HepG2 (cell line): ENCODE data around the gene CBFA2T2. TPM values are rescaled to one million over a fixed set of nuclear protein-coding genes. Genes with fewer than 3 reads are reported as not detected.

ENCODE experiments used
- ATF7 ChIP-seq, 2 experiments: fragments of 450-650 bp in 1 of 2; sonication (generic) in 1 of 2; formaldehyde crosslinking in 1 of 2; IDR thresholded peaks; 2 replicates each; pipeline versions ENCODE4 v1.4.0 to v1.6.1; 2016 to 2020; ENCODE audit warnings: antibody characterized with exemption in 1 of 2, mild to moderate bottlenecking in 1 of 2, missing genetic modification reagents in 1 of 2
- HNF4G ChIP-seq, 2 experiments: sonication (generic) in 1 of 2; formaldehyde crosslinking in 1 of 2; IDR thresholded peaks; 2 replicates each; pipeline versions ENCODE4 v1.4.0 to v1.6.1; 2011 to 2020; ENCODE audit warnings: borderline replicate concordance in 2 of 2, low read depth in 2 of 2, mild to moderate bottlenecking in 2 of 2, low read length in 1 of 2, missing genetic modification reagents in 1 of 2, moderate library complexity in 1 of 2
- POGZ ChIP-seq: sonication (generic); formaldehyde crosslinking; IDR thresholded peaks from 2 replicates; pipeline ENCODE4 v1.4.0; 2020; ENCODE audit warnings: mild to moderate bottlenecking, missing genetic modification reagents
- PTBP1 ChIP-seq: fragments of 200-400 bp; formaldehyde crosslinking; IDR thresholded peaks from 2 replicates; pipeline ENCODE4 v1.6.1; 2018; ENCODE audit warnings: low read length, low read depth; ENCODE audit not compliant: poor library complexity, severe bottlenecking
- SOX13 ChIP-seq, 3 experiments: fragments of 450-650 bp in 1 of 3; sonication (generic) in 1 of 3; formaldehyde crosslinking in 1 of 3; IDR thresholded peaks in 2 of 3; conservative IDR thresholded peaks in 1 of 3; 2 replicates each; pipeline versions ENCODE4 v1.5.0 to v1.6.1; 2016 to 2020; ENCODE audit warnings: antibody characterized with exemption in 1 of 3, mild to moderate bottlenecking in 1 of 3, missing compliant biosample characterization in 1 of 3, missing genetic modification reagents in 1 of 3, moderate library complexity in 1 of 3
- SRSF4 ChIP-seq: fragments of 200-400 bp; formaldehyde crosslinking; IDR thresholded peaks from one replicate; pipeline ENCODE4 v1.6.1; 2018; ENCODE audit warnings: mild to moderate bottlenecking, low read depth, low read length, moderate library complexity; ENCODE audit not compliant: poor library complexity, severe bottlenecking
- ZBTB46 ChIP-seq: sonication (generic); formaldehyde crosslinking; IDR thresholded peaks from 2 replicates; pipeline ENCODE4 v1.4.0; 2020; ENCODE audit warnings: mild to moderate bottlenecking, missing genetic modification reagents, borderline replicate concordance
- ZBTB7A ChIP-seq: sonication (generic); formaldehyde crosslinking; IDR thresholded peaks from 2 replicates; pipeline ENCODE4 v1.8.0; 2022; ENCODE audit warnings: mild to moderate bottlenecking, missing genetic modification reagents
- ZBTB8A ChIP-seq: sonication (generic); formaldehyde crosslinking; IDR thresholded peaks from 2 replicates; pipeline ENCODE4 v1.4.0; 2020; ENCODE audit warnings: mild to moderate bottlenecking, low read depth, missing genetic modification reagents, borderline replicate concordance
- ZNF644 ChIP-seq: IDR thresholded peaks from 2 replicates; pipeline ENCODE4 v1.6.1; 2016; ENCODE audit warnings: low read depth
- ZNF749 ChIP-seq: sonication (generic); formaldehyde crosslinking; IDR thresholded peaks from 2 replicates; pipeline ENCODE4 v1.8.0; 2022; ENCODE audit warnings: mild to moderate bottlenecking, missing genetic modification reagents, moderate library complexity, borderline replicate concordance
- ZSCAN9 ChIP-seq: IDR thresholded peaks from 2 replicates; pipeline ENCODE4 v1.6.1; 2016; ENCODE audit warnings: borderline replicate concordance
- polyA plus RNA-seq, 8 experiments: library from polyadenylated mRNA; depleted of rRNA in 3 of 8; stranded (reverse) in 7 of 8; unstranded in 1 of 8; fragments of >200 nt; fragmentation: Illumina TruSeq in 4 of 8; extraction: Trizol in 4 of 8; gene quantifications; 2 replicates each; pipeline versions ENCODE4 v1.2.1 to v1.2.3, GENCODE V29; 2011 to 2016; ENCODE audit warnings: low read depth in 4 of 8, missing spikeins in 1 of 8, mixed read lengths in 1 of 8; ENCODE audit not compliant: insufficient read depth in 1 of 8
- total RNA-seq, 5 experiments: library from RNA; depleted of rRNA; stranded (reverse); fragments of >200 nt; fragmentation: Illumina TruSeq; extraction: Trizol; gene quantifications; 2 replicates each; pipeline ENCODE4 v1.2.3, GENCODE V29; 2016; ENCODE audit warnings: low read depth in 1 of 5
- TF ChIP-seq, protein P1 (sequence below): sonication (generic); formaldehyde crosslinking; IDR thresholded peaks from 2 replicates; pipeline ENCODE4 v1.4.0; 2020; ENCODE audit warnings: missing genetic modification reagents
- TF ChIP-seq, protein P2 (sequence below): sonication (generic); formaldehyde crosslinking; IDR thresholded peaks from 2 replicates; pipeline ENCODE4 v1.4.0; 2020; ENCODE audit warnings: missing genetic modification reagents
- TF ChIP-seq, protein P3 (sequence below): sonication (generic); formaldehyde crosslinking; IDR thresholded peaks from 2 replicates; pipeline ENCODE4 v1.8.1; 2023; ENCODE audit warnings: missing genetic modification reagents, mild to moderate bottlenecking, borderline replicate concordance

Gene CBFA2T2
- total and polyA plus RNA-seq, 2 of the 13 experiments (the other 11 are each of a cell fraction or from before 2014, with no cell fraction given) = 6.3 to 21.2 TPM

DNA sequence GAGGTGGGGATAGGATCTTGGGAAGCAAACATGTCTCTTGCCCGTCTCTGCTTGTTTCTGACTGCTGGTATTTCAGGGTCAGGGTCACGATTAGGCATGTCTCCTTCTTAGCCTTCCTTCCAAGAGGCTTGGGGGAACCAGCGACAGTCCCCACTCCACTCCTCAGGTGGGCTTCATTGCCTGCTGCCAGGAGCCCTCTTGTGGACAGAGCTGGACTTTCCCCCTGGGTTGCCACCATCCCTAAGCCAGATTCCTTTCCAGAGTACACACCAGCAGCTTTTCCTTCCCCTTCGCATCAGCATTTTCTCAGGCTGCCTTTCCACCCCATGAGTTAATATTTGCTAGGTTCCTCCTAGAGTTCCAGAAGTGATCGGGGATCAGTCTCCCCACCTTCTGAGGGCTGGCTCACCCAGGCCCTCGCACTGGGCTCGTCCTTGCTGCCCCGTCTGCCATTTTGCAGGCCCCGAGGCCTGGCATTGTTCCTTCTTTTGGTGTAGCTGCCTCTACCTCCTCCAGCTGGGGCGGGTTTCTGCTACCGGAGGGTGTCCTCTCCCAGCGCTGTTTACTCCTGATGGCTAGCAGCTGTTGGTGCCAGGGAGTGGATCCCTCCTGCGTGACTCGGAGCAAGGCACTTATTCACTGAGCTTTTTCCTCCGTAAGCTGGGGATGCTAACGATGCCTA is 163.5 kb downstream of the CBFA2T2 start (continued):
- TF ChIP-seq, protein P1, sequence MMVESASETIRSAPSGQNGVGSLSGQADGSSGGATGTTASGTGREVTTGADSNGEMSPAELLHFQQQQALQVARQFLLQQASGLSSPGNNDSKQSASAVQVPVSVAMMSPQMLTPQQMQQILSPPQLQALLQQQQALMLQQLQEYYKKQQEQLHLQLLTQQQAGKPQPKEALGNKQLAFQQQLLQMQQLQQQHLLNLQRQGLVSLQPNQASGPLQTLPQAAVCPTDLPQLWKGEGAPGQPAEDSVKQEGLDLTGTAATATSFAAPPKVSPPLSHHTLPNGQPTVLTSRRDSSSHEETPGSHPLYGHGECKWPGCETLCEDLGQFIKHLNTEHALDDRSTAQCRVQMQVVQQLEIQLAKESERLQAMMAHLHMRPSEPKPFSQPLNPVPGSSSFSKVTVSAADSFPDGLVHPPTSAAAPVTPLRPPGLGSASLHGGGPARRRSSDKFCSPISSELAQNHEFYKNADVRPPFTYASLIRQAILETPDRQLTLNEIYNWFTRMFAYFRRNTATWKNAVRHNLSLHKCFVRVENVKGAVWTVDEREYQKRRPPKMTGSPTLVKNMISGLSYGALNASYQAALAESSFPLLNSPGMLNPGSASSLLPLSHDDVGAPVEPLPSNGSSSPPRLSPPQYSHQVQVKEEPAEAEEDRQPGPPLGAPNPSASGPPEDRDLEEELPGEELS = 0 out of 2 replicates have a peak, but pooled peaks have one; percentile 25
- no peak for TF ChIP-seq SRSF4
- no peak for TF ChIP-seq PTBP1
- TF ChIP-seq ZSCAN9 (CRISPR knock-in tag) = no peak
- TF ChIP-seq, protein P2, sequence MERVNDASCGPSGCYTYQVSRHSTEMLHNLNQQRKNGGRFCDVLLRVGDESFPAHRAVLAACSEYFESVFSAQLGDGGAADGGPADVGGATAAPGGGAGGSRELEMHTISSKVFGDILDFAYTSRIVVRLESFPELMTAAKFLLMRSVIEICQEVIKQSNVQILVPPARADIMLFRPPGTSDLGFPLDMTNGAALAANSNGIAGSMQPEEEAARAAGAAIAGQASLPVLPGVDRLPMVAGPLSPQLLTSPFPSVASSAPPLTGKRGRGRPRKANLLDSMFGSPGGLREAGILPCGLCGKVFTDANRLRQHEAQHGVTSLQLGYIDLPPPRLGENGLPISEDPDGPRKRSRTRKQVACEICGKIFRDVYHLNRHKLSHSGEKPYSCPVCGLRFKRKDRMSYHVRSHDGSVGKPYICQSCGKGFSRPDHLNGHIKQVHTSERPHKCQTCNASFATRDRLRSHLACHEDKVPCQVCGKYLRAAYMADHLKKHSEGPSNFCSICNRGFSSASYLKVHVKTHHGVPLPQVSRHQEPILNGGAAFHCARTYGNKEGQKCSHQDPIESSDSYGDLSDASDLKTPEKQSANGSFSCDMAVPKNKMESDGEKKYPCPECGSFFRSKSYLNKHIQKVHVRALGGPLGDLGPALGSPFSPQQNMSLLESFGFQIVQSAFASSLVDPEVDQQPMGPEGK (CRISPR knock-in tag) = peak; percentile 48; the same call in 1 of the 2 replicates
- no peak for TF ChIP-seq ATF7 (IDR thresholded peaks at IDR 0.05)
- TF ChIP-seq ATF7 (CRISPR knock-in tag; IDR thresholded peaks at IDR 0.05) = no peak
- no peak for TF ChIP-seq ZBTB7A (CRISPR knock-in tag)
- TF ChIP-seq, protein P3, sequence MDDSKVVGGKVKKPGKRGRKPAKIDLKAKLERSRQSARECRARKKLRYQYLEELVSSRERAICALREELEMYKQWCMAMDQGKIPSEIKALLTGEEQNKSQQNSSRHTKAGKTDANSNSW (CRISPR knock-in tag) = peak; percentile 42; the same call in 1 of the 2 replicates
- no peak for TF ChIP-seq ZBTB46 (CRISPR knock-in tag)
- TF ChIP-seq ZNF749 (CRISPR knock-in tag) = no peak
- TF ChIP-seq ZBTB8A (CRISPR knock-in tag) = no peak
- TF ChIP-seq POGZ (CRISPR knock-in tag) = no peak
- no peak for TF ChIP-seq SOX13 (IDR thresholded peaks at IDR 0.05)
- TF ChIP-seq SOX13 (CRISPR knock-in tag; conservative IDR thresholded peaks at IDR 0.05 in 1 of 2, IDR thresholded peaks at IDR 0.05 in 1 of 2) = no peak
- TF ChIP-seq HNF4G (IDR thresholded peaks at IDR 0.05; ENCODE audit: borderline replicate concordance, low read depth, low read length) = no peak
- no peak for TF ChIP-seq HNF4G (CRISPR knock-in tag; IDR thresholded peaks at IDR 0.05; ENCODE audit: borderline replicate concordance, low read depth)
- no peak for TF ChIP-seq ZNF644 (CRISPR knock-in tag)
